H1 (cell line): ENCODE measurements around the gene IRF4. TPM values are rescaled to one million over a fixed set of nuclear protein-coding genes. Genes with fewer than 3 reads are reported as not detected.

ENCODE experiments used
- CTCF ChIA-PET: fragments of 300-600 bp; sonication (Branson Sonifier 250); formaldehyde crosslinking; loops from one replicate; lab custom pipeline; 2021; ENCODE audit not compliant: partially characterized antibody; lab: Charles Lee
- POLR2A ChIA-PET: fragments of 300-600 bp; sonication (Branson Sonifier 250); formaldehyde crosslinking; loops from one replicate; lab custom pipeline; 2021; ENCODE audit warnings: inconsistent platforms; ENCODE audit not compliant: partially characterized antibody; lab: Charles Lee
- DNase-seq, 2 experiments: peaks; one replicate each; pipeline versions ENCODE4 v3.0.0 to v3.0.0-alpha.2; 2010 to 2022; ENCODE audit warnings: low spot score in 2 of 2, low read depth in 1 of 2, mixed read lengths in 1 of 2
- FAIRE-seq: peaks from 2 replicates; lab custom pipeline; 2011; peaks lifted over from hg19 to GRCh38; lab: Jason Lieb, UNC
- H2AFZ ChIP-seq: 2 replicates; pipeline ENCODE4 v1.8.1; 2012; ENCODE audit warnings: low read length, inconsistent platforms
- H2AK5ac ChIP-seq: 2 replicates; pipeline ENCODE4 v1.6.1; 2013; ENCODE audit warnings: low read depth, low read length
- H2BK120ac ChIP-seq: replicated peaks from 2 replicates; pipeline ENCODE3; 2013; ENCODE audit warnings: low read depth, low read length, inconsistent platforms
- H2BK12ac ChIP-seq: 2 replicates; pipeline ENCODE4 v1.6.1; 2013; ENCODE audit warnings: low read depth, low read length
- H2BK15ac ChIP-seq: 2 replicates; pipeline ENCODE4 v1.6.1; 2013; ENCODE audit warnings: low read length
- H2BK20ac ChIP-seq: 2 replicates; pipeline ENCODE4 v1.6.1; 2013; ENCODE audit warnings: low read length
- H2BK5ac ChIP-seq: 2 replicates; pipeline ENCODE4 v1.6.1; 2013; ENCODE audit warnings: low read depth, low read length
- H3K14ac ChIP-seq: 2 replicates; pipeline ENCODE4 v1.6.1; 2013; ENCODE audit warnings: inconsistent platforms; ENCODE audit not compliant: insufficient read length
- H3K18ac ChIP-seq: 2 replicates; pipeline ENCODE4 v1.6.1; 2013; ENCODE audit warnings: low read length; ENCODE audit errors: extremely low read depth
- H3K23ac ChIP-seq: 2 replicates; pipeline ENCODE4 v1.6.1; 2013; ENCODE audit warnings: inconsistent platforms; ENCODE audit not compliant: insufficient read length
- H3K23me2 ChIP-seq: 2 replicates; pipeline ENCODE4 v1.6.1; 2013; ENCODE audit warnings: low read depth, low read length
- H3K27ac ChIP-seq: 2 replicates; pipeline ENCODE4 v1.6.1; 2011; ENCODE audit warnings: low read depth, low read length, inconsistent platforms
- H3K27me3 ChIP-seq, 4 experiments: replicated peaks in 1 of 4; 1 replicate in 1 of 4; 2 replicates in 3 of 4; pipeline versions ENCODE4 v1.6.1 to v1.8.1; 2011 to 2013; ENCODE audit warnings: low read length in 3 of 4, mild to moderate bottlenecking in 3 of 4, inconsistent platforms in 2 of 4, mixed read lengths in 2 of 4, moderate library complexity in 1 of 4; ENCODE audit not compliant: control insufficient read depth in 3 of 4, insufficient read depth in 3 of 4; ENCODE audit errors: extremely low read depth in 1 of 4
- H3K36me3 ChIP-seq, 4 experiments: 2 replicates each; pipeline versions ENCODE4 v1.6.1 to v1.8.1; 2011 to 2013; ENCODE audit warnings: mild to moderate bottlenecking in 4 of 4, low read length in 3 of 4, moderate library complexity in 2 of 4, control low read depth in 1 of 4, inconsistent platforms in 1 of 4; ENCODE audit not compliant: insufficient read depth in 4 of 4, control insufficient read depth in 2 of 4
- H3K4ac ChIP-seq: replicated peaks from 2 replicates; pipeline ENCODE3; 2013; ENCODE audit warnings: low read length, low read depth, mixed read lengths, inconsistent platforms; ENCODE audit not compliant: insufficient read length
- H3K4me1 ChIP-seq, 4 experiments: replicated peaks in 1 of 4; 1 replicate in 1 of 4; 2 replicates in 3 of 4; pipeline versions ENCODE4 v1.6.1 to v1.8.1; 2011 to 2013; ENCODE audit warnings: low read length in 3 of 4, inconsistent platforms in 2 of 4, mixed read lengths in 1 of 4; ENCODE audit not compliant: insufficient read depth in 4 of 4, control insufficient read depth in 3 of 4
- H3K4me2 ChIP-seq, 2 experiments: 2 replicates each; pipeline versions ENCODE4 v1.6.1 to v1.8.1; 2011 to 2013; ENCODE audit warnings: low read depth in 2 of 2, low read length in 2 of 2, control low read depth in 1 of 2, inconsistent platforms in 1 of 2, mild to moderate bottlenecking in 1 of 2; ENCODE audit not compliant: insufficient read depth in 1 of 2
- H3K4me3 ChIP-seq, 4 experiments: fragments of 200-600, 300-600 bp in 1 of 4; sonication (generic), shearing (Covaris generic), sonication (Bioruptor Twin) in 1 of 4; 2 replicates each; pipeline versions ENCODE4 v1.5.1 to v1.8.1; 2011 to 2016; ENCODE audit warnings: low read length in 4 of 4, low read depth in 3 of 4, control low read depth in 2 of 4, inconsistent platforms in 2 of 4, mild to moderate bottlenecking in 2 of 4, mixed read lengths in 1 of 4, moderate library complexity in 1 of 4; ENCODE audit not compliant: insufficient read depth in 2 of 4; ENCODE audit errors: extremely low read depth in 1 of 4
- H3K56ac ChIP-seq: replicated peaks from 2 replicates; pipeline ENCODE3; 2013; ENCODE audit warnings: low read depth, mild to moderate bottlenecking, mixed read lengths, low read length, inconsistent platforms; ENCODE audit not compliant: insufficient read length
- H3K79me1 ChIP-seq: 2 replicates; pipeline ENCODE4 v1.6.1; 2013; ENCODE audit warnings: low read depth, low read length, control low read depth
- H3K79me2 ChIP-seq, 2 experiments: 2 replicates each; pipeline versions ENCODE4 v1.6.1 to v1.8.1; 2012 to 2013; ENCODE audit warnings: low read length in 2 of 2, mild to moderate bottlenecking in 2 of 2, inconsistent platforms in 1 of 2; ENCODE audit not compliant: insufficient read depth in 2 of 2, control insufficient read depth in 1 of 2
- H3K9ac ChIP-seq, 4 experiments: replicated peaks in 1 of 4; 1 replicate in 1 of 4; 2 replicates in 3 of 4; pipeline versions ENCODE4 v1.6.1 to v1.8.1; 2011 to 2013; ENCODE audit warnings: low read depth in 3 of 4, low read length in 3 of 4, control low read depth in 2 of 4, mild to moderate bottlenecking in 2 of 4, moderate library complexity in 2 of 4, inconsistent platforms in 1 of 4; ENCODE audit errors: extremely low read depth in 1 of 4
- H3K9me3 ChIP-seq, 2 experiments: 2 replicates each; pipeline versions ENCODE4 v1.6.1 to v1.8.1; 2012 to 2013; ENCODE audit warnings: mild to moderate bottlenecking in 2 of 2, moderate library complexity in 2 of 2, control low read depth in 1 of 2, inconsistent platforms in 1 of 2, low read depth in 1 of 2, low read length in 1 of 2, mixed read lengths in 1 of 2; ENCODE audit not compliant: insufficient read depth in 2 of 2
- H4K20me1 ChIP-seq, 2 experiments: replicated peaks in 1 of 2; 2 replicates each; pipeline versions ENCODE3 to v1.8.1; 2011 to 2013; ENCODE audit warnings: inconsistent platforms in 2 of 2, low read length in 2 of 2, mild to moderate bottlenecking in 1 of 2; ENCODE audit not compliant: insufficient read depth in 2 of 2, control insufficient read depth in 1 of 2
- H4K5ac ChIP-seq: 2 replicates; pipeline ENCODE4 v1.6.1; 2013; ENCODE audit warnings: low read length, low read depth, mixed read lengths, inconsistent platforms; ENCODE audit not compliant: insufficient read length
- H4K8ac ChIP-seq: 2 replicates; pipeline ENCODE4 v1.8.0; 2013; ENCODE audit warnings: mild to moderate bottlenecking, moderate library complexity, low read length, inconsistent platforms; ENCODE audit not compliant: insufficient read depth; ENCODE audit errors: extremely low read depth
- H4K91ac ChIP-seq: replicated peaks from 2 replicates; pipeline ENCODE3; 2013; ENCODE audit warnings: low read length, mixed read lengths, inconsistent platforms; ENCODE audit not compliant: insufficient read length
- BACH1 ChIP-seq: IDR thresholded peaks from 2 replicates; pipeline ENCODE4 v1.6.1; 2012; ENCODE audit warnings: low read length, improper control_type of control experiment
- KDM1A ChIP-seq: fragments of 200-600, 300-600 bp; sonication (generic); IDR thresholded peaks from 2 replicates; pipeline ENCODE4 v1.7.1; 2016; ENCODE audit warnings: mild to moderate bottlenecking, low read length, borderline replicate concordance
- KDM5A ChIP-seq: fragments of 200-600 bp; IDR thresholded peaks from 2 replicates; pipeline ENCODE4 v1.7.1; 2012; ENCODE audit warnings: mild to moderate bottlenecking, low read length, inconsistent platforms, mixed read lengths
- MAX ChIP-seq: IDR thresholded peaks from 2 replicates; pipeline ENCODE4 v1.6.1; 2012; ENCODE audit warnings: inconsistent platforms
- POLR2A ChIP-seq, 2 experiments: IDR thresholded peaks; 1 replicate in 1 of 2; 2 replicates in 1 of 2; pipeline ENCODE4 v1.6.1; 2011; ENCODE audit warnings: low read depth in 2 of 2, low read length in 2 of 2, mild to moderate bottlenecking in 2 of 2; ENCODE audit errors: control extremely low read depth in 1 of 2
- RFX5 ChIP-seq: IDR thresholded peaks from 2 replicates; pipeline ENCODE4 v1.6.1; 2011; ENCODE audit warnings: low read depth, low read length, improper control_type of control experiment, borderline replicate concordance
- SAP30 ChIP-seq: fragments of 300-600 bp; sonication (generic); IDR thresholded peaks from 2 replicates; pipeline ENCODE4 v1.7.1; 2012; ENCODE audit warnings: low read length, moderate library complexity, mild to moderate bottlenecking, inconsistent platforms; ENCODE audit not compliant: insufficient read depth, insufficient replicate concordance
- TAF1 ChIP-seq: IDR thresholded peaks from 2 replicates; pipeline ENCODE4 v1.6.1; 2011; ENCODE audit warnings: mild to moderate bottlenecking, low read depth, low read length
- TCF12 ChIP-seq: IDR thresholded peaks from 2 replicates; pipeline ENCODE4 v1.6.1; 2011; ENCODE audit warnings: low read depth, mild to moderate bottlenecking, low read length
- YY1 ChIP-seq: IDR thresholded peaks from 2 replicates; pipeline ENCODE4 v1.6.1; 2011; ENCODE audit warnings: low read depth, mild to moderate bottlenecking, low read length
- WGBS, 2 experiments: shearing (Covaris generic) in 1 of 2; methylation state at CpG; one replicate each; pipeline versions ENCODE4 v1.1.6 to v1.1.7; 2013 to 2015; ENCODE audit warnings: low lambda C conversion rate in 2 of 2, mixed read lengths in 2 of 2, inconsistent platforms in 1 of 2, low coverage in 1 of 2, missing lambda C conversion rate in 1 of 2; ENCODE audit not compliant: insufficient replicate concordance in 2 of 2, insufficient coverage in 1 of 2, insufficient read length in 1 of 2; ENCODE audit errors: extremely low coverage in 1 of 2, missing lambda C conversion rate in 1 of 2; 5-methylcytosine and 5-hydroxymethylcytosine counted together
- polyA plus RNA-seq, 7 experiments: library from polyadenylated mRNA; depleted of rRNA in 3 of 7; stranded (reverse) in 5 of 7; unstranded in 2 of 7; fragments of >200 nt in 5 of 7; fragments of 200-250 nt in 2 of 7; gene quantifications; 1 replicate in 5 of 7; 2 replicates in 1 of 7; 4 replicates in 1 of 7; pipeline versions ENCODE4 v1.2.1 to v1.2.3, GENCODE V29; 2011 to 2013; ENCODE audit warnings: missing spikeins in 2 of 7, mixed read lengths in 2 of 7
- total RNA-seq: library from RNA; stranded (reverse); fragmentation: NEBNext Ultra II Directional; extraction: Animal tissue kit (Norgen Biotek cat#: 25700); gene quantifications from 2 replicates; pipeline ENCODE4 v1.2.1, GENCODE V29; 2021

Gene IRF4
- total and polyA plus RNA-seq, 2 of the 8 experiments (the other 6 are each of a cell fraction or from before 2014, with no cell fraction given), result 0.77 to 2.1 TPM

DNA sequence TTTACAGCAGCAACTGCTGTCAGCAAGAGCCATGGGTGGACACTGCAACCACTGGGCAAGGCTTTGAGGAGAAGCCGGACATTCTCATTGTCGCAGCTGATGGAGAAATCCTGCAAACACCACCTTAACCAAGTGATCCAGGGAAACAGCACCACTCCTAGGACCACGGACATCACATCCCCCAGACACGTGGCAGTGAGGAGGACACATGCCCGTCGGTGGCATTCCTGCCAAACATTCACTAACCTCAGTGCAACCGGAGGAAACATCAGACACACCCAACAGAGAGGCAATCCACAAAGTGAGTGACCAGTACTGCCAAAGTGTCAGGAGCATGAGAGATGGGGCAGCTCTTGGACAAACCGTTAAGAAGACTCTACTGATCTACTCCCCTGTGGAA, 16.6 kb upstream of the IRF4 start:
- Histone ChIP-seq H3K4me2 (no peak overlapping the region), H3K79me1 (no peaks in the 10 kb centered on the region), H3K4ac (no peak overlapping the region), H3K23ac (no peak overlapping the region), H3K9ac (no peak overlapping the region), H3K14ac (no peak overlapping the region), H2BK15ac (no peak overlapping the region), H2BK20ac (no peak overlapping the region), H2AK5ac (no peak overlapping the region), H2BK120ac (no peak overlapping the region), H3K23me2 (no peaks in the 10 kb centered on the region), H3K18ac (no peak overlapping the region), H3K4me3 (no peak overlapping the region), H3K9me3 (peaks cover 34 to 67% of the 10 kb centered on the region in 2 experiments; a peak in 3 of 4 replicates), H4K8ac (no peak overlapping the region), H4K91ac (no peak overlapping the region), H3K56ac (no peak overlapping the region), H3K36me3 (no peaks in the 10 kb centered on the region), H4K5ac (no peak overlapping the region), H2AFZ (no peak overlapping the region), H3K79me2 (no peaks in the 10 kb centered on the region), H2BK5ac (no peak overlapping the region), H3K27ac (no peak overlapping the region), H3K27me3 (no peaks in the 10 kb centered on the region; a peak in 1 of 7 replicates), H2BK12ac (no peak overlapping the region), H4K20me1 (no peaks in the 10 kb centered on the region), H3K4me1 (peaks cover 0 to 6% (median 0%) of the 10 kb centered on the region in 4 experiments; a peak in 2 of 7 replicates)
- FAIRE-seq (no peak), DNase-seq (no peak)
- WGBS, 2 experiments, result 88% methylated on average over 8 of the region's 8 CpGs; no CpG with 5 or more reads in 1 of the 2 experiments
- ChIA-PET POLR2A (no interaction called here), CTCF (interaction anchor here (1.2 to 4.3 kb wide), 3 partner anchors 8 to 37 kb away, joined by 3 to 12 read pairs (median 5); no protein-coding TSS in a partner anchor)
- TF ChIP-seq POLR2A (IDR thresholded peaks at IDR 0.05; ENCODE audit: control extremely low read depth in 1 of 2, low read depth in 2 of 2, low read length in 2 of 2), result no peak
- no peak for TF ChIP-seq KDM5A
- TF ChIP-seq SAP30, result no peak
- TF ChIP-seq TCF12, result no peak
- TF ChIP-seq MAX, result no peak
- no peak for TF ChIP-seq BACH1
- TF ChIP-seq TAF1, result no peak
- TF ChIP-seq KDM1A, result no peak
- no peak for TF ChIP-seq RFX5
- no peak for TF ChIP-seq YY1
